K562 (cell line): ENCODE measurements around the gene UPF1. TPM values are rescaled to one million over a fixed set of nuclear protein-coding genes. Genes with fewer than 3 reads are reported as not detected.

Experiments used
- ATAC-seq: fragments of 200-7000 bp; cut with Tn5 transposase; 3 replicates; pipeline ENCODE4 v1.9.1; 2020; ENCODE audit warnings: moderate library complexity
- BruUV-seq: library from RNA; stranded (reverse); fragments of 400-500 nt; replicated peaks from 2 replicates; lab custom pipeline; 2021; lab: Mats Ljungman, UMichigan
- CTCF ChIA-PET: fragments of 300-600 bp; formaldehyde crosslinking; extraction: SDS; loops from one replicate; lab custom pipeline; 2021; ENCODE audit warnings: low intra/inter-chr PET ratio; lab: Yijun Ruan, JAX
- POLR2A ChIA-PET: fragments of 300-600, 350-650 bp; sonication (Branson Sonifier 250); formaldehyde crosslinking; extraction: SDS; loops from one replicate; lab custom pipeline; 2021; ENCODE audit warnings: antibody characterized with exemption, inconsistent platforms; lab: Yijun Ruan, JAX
- DNase-seq, 4 experiments: peaks; one replicate each; pipeline versions ENCODE4 v3.0.0 to v3.0.0-alpha.2; 2011 to 2018; ENCODE audit warnings: low spot score in 3 of 4, mixed read lengths in 3 of 4; ENCODE audit errors: extremely low read depth in 1 of 4
- FAIRE-seq: peaks from 2 replicates; lab custom pipeline; 2011; peaks lifted over from hg19 to GRCh38; lab: Jason Lieb, UNC
- H2AFZ ChIP-seq: 2 replicates; pipeline ENCODE4 v1.6.0; 2011; ENCODE audit warnings: low read depth, low read length, control low read depth, inconsistent platforms
- H3K27ac ChIP-seq: fragments of 200-600 bp; 3 replicates; pipeline ENCODE4 v1.8.0; 2011; ENCODE audit warnings: low read depth, mild to moderate bottlenecking, control low read depth, inconsistent platforms, low read length, moderate library complexity, mixed read lengths; ENCODE audit errors: extremely low read depth
- H3K27me3 ChIP-seq, 2 experiments: fragments of 300-600 bp in 1 of 2; 2 replicates in 1 of 2; 3 replicates in 1 of 2; pipeline versions ENCODE4 v1.6.0 to v1.8.0; 2011; ENCODE audit warnings: inconsistent platforms in 2 of 2, low read length in 2 of 2, mild to moderate bottlenecking in 1 of 2, mixed read lengths in 1 of 2, moderate library complexity in 1 of 2; ENCODE audit not compliant: control insufficient read depth in 2 of 2, insufficient read depth in 2 of 2
- H3K36me3 ChIP-seq: fragments of 300-600 bp; 3 replicates; pipeline ENCODE4 v1.8.0; 2011; ENCODE audit warnings: mild to moderate bottlenecking, low read length, inconsistent platforms; ENCODE audit not compliant: control insufficient read depth, insufficient read depth
- H3K4me1 ChIP-seq, 2 experiments: fragments of 200-600 bp in 1 of 2; replicated peaks in 1 of 2; 2 replicates in 1 of 2; 3 replicates in 1 of 2; pipeline versions ENCODE4 v1.5.1 to v1.8.0; 2011; ENCODE audit warnings: inconsistent platforms in 2 of 2, low read length in 2 of 2, mild to moderate bottlenecking in 1 of 2, mixed read lengths in 1 of 2, moderate library complexity in 1 of 2; ENCODE audit not compliant: control insufficient read depth in 2 of 2, insufficient read depth in 2 of 2
- H3K4me2 ChIP-seq: 2 replicates; pipeline ENCODE4 v1.6.1; 2011; ENCODE audit warnings: low read length, control low read depth, inconsistent platforms, mixed read lengths; ENCODE audit not compliant: insufficient read depth
- H3K4me3 ChIP-seq: fragments of 200-600 bp; sonication (generic), shearing (Covaris generic); 2 replicates; pipeline ENCODE4 v1.5.1; 2016; ENCODE audit warnings: control low read depth, inconsistent platforms
- H3K79me2 ChIP-seq: fragments of 200-600 bp; 3 replicates; pipeline ENCODE4 v1.8.0; 2011; ENCODE audit warnings: low read length, inconsistent platforms; ENCODE audit not compliant: control insufficient read depth, insufficient read depth
- H3K9ac ChIP-seq, 2 experiments: 2 replicates each; pipeline versions ENCODE4 v1.6.0 to v1.6.1; 2011; ENCODE audit warnings: low read depth in 2 of 2, low read length in 2 of 2, control low read depth in 1 of 2, inconsistent platforms in 1 of 2, mild to moderate bottlenecking in 1 of 2, mixed read lengths in 1 of 2; ENCODE audit not compliant: insufficient read depth in 1 of 2
- H3K9me1 ChIP-seq: one replicate; pipeline ENCODE4 v1.6.0; 2011; ENCODE audit warnings: inconsistent platforms, mild to moderate bottlenecking, low read length, moderate library complexity; ENCODE audit not compliant: control insufficient read depth, insufficient read depth
- H3K9me3 ChIP-seq: replicated peaks from 2 replicates; pipeline ENCODE4 v1.5.1; 2011; ENCODE audit warnings: low read depth, low read length, inconsistent platforms; ENCODE audit not compliant: control insufficient read depth, insufficient read depth
- H4K20me1 ChIP-seq: replicated peaks from 2 replicates; pipeline ENCODE4 v1.6.1; 2011; ENCODE audit warnings: low read length, inconsistent platforms, mixed read lengths; ENCODE audit not compliant: control insufficient read depth, insufficient read depth
- BCOR ChIP-seq: fragments of 450-650 bp; IDR thresholded peaks from 2 replicates; pipeline ENCODE4 v1.6.1; 2016
- KDM1A ChIP-seq, 2 experiments: fragments of 450-650 bp; IDR thresholded peaks; 2 replicates each; pipeline ENCODE4 v1.6.1; 2016; ENCODE audit warnings: mild to moderate bottlenecking in 2 of 2
- KDM4B ChIP-seq, 2 experiments: fragments of 450-650 bp in 1 of 2; sonication (generic) in 1 of 2; IDR thresholded peaks; 2 replicates each; pipeline ENCODE4 v1.6.1; 2016 to 2017; ENCODE audit warnings: borderline replicate concordance in 2 of 2, antibody characterized with exemption in 1 of 2, low read depth in 1 of 2, mild to moderate bottlenecking in 1 of 2
- ZNF121 ChIP-seq: sonication (generic); formaldehyde crosslinking; conservative IDR thresholded peaks from 2 replicates; pipeline ENCODE4 v1.8.0; 2022; ENCODE audit warnings: missing genetic modification reagents
- ZNF584 ChIP-seq: fragments of 200-800 bp; sonication (Bioruptor generic); IDR thresholded peaks from 2 replicates; pipeline ENCODE4 v1.6.1; 2016; ENCODE audit warnings: low read depth, mild to moderate bottlenecking, missing genetic modification characterization, missing compliant biosample characterization
- WGBS: fragments of 100-300 bp; shearing (Covaris generic); methylation state at CpG from one replicate; pipeline ENCODE4 v1.1.6; 2016; ENCODE audit warnings: low coverage, mixed read lengths; ENCODE audit not compliant: insufficient coverage; ENCODE audit errors: missing lambda C conversion rate; 5-methylcytosine and 5-hydroxymethylcytosine counted together
- in situ Hi-C: fragments of 300-500 bp; cut with MboI; formaldehyde crosslinking; loops from 4 replicates; pipeline ENCODE4 v1.15.0; 2018; ENCODE audit warnings: inconsistent platforms, mixed read lengths
- intact Hi-C: fragments of 100-400 bp; cut with micrococcal nuclease; formaldehyde crosslinking; loops from 2 replicates; pipeline ENCODE4 v1.14.2; 2022
- polyA plus RNA-seq, 8 experiments: library from polyadenylated mRNA; depleted of rRNA in 4 of 8; stranded (reverse) in 5 of 8; unstranded in 3 of 8; fragments of >200 nt; fragmentation: Nextera tagmentation in 2 of 8; fragmentation: Illumina TruSeq in 1 of 8; extraction: Ambion mirVana in 2 of 8; extraction: Trizol in 1 of 8; gene quantifications; 2 replicates each; pipeline versions ENCODE4 v1.2.1 to v1.2.3, GENCODE V29; 2011 to 2014; ENCODE audit warnings: inconsistent platforms in 1 of 8, missing spikeins in 1 of 8
- total RNA-seq, 7 experiments: library from RNA; depleted of rRNA in 6 of 7; stranded (reverse); fragments of >200 nt in 6 of 7; fragmentation: Illumina TruSeq in 2 of 7; extraction: Trizol in 2 of 7; gene quantifications; 2 replicates each; pipeline versions ENCODE4 v1.2.1 to v1.2.3, GENCODE V29; 2011 to 2021; ENCODE audit warnings: low replicate concordance in 1 of 7

The UPF1 gene
- total and polyA plus RNA-seq, 9 of the 15 experiments (the other 6 are each of a cell fraction or from before 2014, with no cell fraction given), result 0.34 to 103 (median 27.9) TPM

- Histone ChIP-seq H3K27me3 (peaks cover 0 to 5% of the 10 kb centered on the region in 2 experiments; a peak in 1 of 5 replicates), H3K9me1 (no peaks in the 10 kb centered on the region), H2AFZ (no peak overlapping the region), H3K9me3 (no peaks in the 10 kb centered on the region), H3K27ac (no peak overlapping the region), H3K4me3 (no peak overlapping the region), H3K79me2 (no peaks in the 10 kb centered on the region), H3K9ac (peak overlapping the region in 1 of 2 experiments; percentile 26; a peak in 1 of 4 replicates), H4K20me1 (no peaks in the 10 kb centered on the region; the same call in 1 of the 2 replicates), H3K4me2 (no peak overlapping the region), H3K4me1 (peaks cover 0 to 25% of the 10 kb centered on the region in 2 experiments; a peak in 2 of 5 replicates), H3K36me3 (no peaks in the 10 kb centered on the region)
- no peak for TF ChIP-seq KDM4B (IDR thresholded peaks at IDR 0.05; ENCODE audit: borderline replicate concordance in 2 of 2, low read depth in 1 of 2)
- 0 out of 4 replicates have a peak, but pooled peaks of 1 of the 2 experiments have one; percentile 7 for TF ChIP-seq KDM1A (IDR thresholded peaks at IDR 0.05)
- peak; percentile 91 for TF ChIP-seq ZNF121 (CRISPR knock-in tag)
- no peak for TF ChIP-seq ZNF584
- peak; percentile 52; the same call in 1 of the 2 replicates for TF ChIP-seq BCOR
- BruUV-seq, result no TSS peak
- FAIRE-seq (no peak), ATAC-seq (no peak), DNase-seq (no peak)
- intact Hi-C loops, result no loop called here
- ChIA-PET CTCF (no interaction called here), POLR2A (interaction anchor here (0.6 to 0.8 kb wide), 4 partner anchors 9 to 143 kb away, joined by 3 to 5 read pairs (median 4); no protein-coding TSS in a partner anchor)
- in situ Hi-C loops, result no loop called here
- 24% methylated on average over 9 of the region's 10 CpGs for WGBS
These were observed 58.4 kb downstream of the UPF1 start for GRCh38 chr19:18889949-18890745.
